ENCODE measurements around the gene MLC1.

- TF ChIP-seq CTCF (optimal IDR thresholded peaks at IDR 0.05 in 1 of 3, IDR thresholded peaks at IDR 0.05 in 1 of 3, conservative IDR thresholded peaks at IDR 0.05 in 1 of 3; ENCODE audit: extremely low read depth in 1 of 3, insufficient read depth in 2 of 3, low read length in 3 of 3) (no peak), EZH2 (IDR thresholded peaks at IDR 0.05; ENCODE audit: low read length) (no peak)
Measured at GRCh38 chr22:50117168-50117762, 32.0 kb upstream of the MLC1 start.
